AG10803 (cell line): ENCODE results near the gene RAB31.
A peak's percentile ranks its signal among the peaks of the same experiment; 100 is the strongest.

Source experiments
- DNase-seq: peaks from one replicate; pipeline ENCODE4 v3.0.0; 2010; ENCODE audit warnings: low read depth
- H3K4me3 ChIP-seq: 2 replicates; pipeline ENCODE4 v1.5.1; 2011; ENCODE audit warnings: mild to moderate bottlenecking, low read length, control low read depth
- TF ChIP-seq, protein P1 (sequence below): conservative IDR thresholded peaks from 2 replicates; pipeline ENCODE4 v1.5.1; 2011; ENCODE audit warnings: mild to moderate bottlenecking, low read length, control low read depth, inconsistent platforms

RAB31 gene

DNA sequence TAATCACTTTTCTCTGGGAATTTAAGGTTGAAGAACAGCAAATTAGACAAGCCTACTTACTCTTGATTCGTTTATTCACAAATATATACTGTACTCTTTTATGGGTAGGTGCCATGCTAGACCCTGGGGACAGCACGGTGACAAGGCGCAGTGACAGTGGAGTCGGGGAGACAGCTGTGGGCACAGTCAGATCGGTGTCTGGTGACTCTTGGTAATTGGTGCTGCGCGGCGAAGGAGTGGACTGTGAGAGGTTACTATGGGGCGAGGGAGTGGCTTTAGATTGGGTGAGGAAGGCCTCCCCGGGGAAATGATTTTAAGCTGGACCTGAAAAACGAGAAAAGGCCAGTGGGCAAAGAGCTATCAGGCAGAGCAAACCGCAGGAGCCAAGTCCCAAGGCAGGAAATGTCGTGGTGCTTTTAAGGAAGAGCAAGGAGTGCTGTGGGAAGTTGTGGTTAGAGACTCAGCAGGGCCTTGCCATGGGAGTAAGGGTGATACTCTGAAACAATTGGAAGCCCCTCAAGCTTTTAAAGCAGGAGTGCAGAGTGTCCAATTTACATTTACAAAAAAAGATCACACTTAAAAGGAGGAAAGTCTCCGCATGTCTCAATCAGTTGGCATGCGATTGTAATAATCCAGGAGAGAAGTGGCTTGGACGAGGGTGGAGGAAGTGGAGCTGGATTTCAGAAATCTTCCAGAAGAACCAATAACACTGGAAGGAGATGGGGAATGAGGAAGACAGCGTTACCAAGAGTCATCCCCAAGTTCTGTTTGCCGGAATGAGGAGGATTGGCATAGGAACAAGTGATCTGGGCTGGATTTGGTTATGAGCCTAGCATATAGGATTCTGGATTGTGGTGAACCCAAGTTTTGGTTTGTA is 141.5 kb downstream of the RAB31 start:
- DNase-seq: no peak
- TF ChIP-seq, protein P1, sequence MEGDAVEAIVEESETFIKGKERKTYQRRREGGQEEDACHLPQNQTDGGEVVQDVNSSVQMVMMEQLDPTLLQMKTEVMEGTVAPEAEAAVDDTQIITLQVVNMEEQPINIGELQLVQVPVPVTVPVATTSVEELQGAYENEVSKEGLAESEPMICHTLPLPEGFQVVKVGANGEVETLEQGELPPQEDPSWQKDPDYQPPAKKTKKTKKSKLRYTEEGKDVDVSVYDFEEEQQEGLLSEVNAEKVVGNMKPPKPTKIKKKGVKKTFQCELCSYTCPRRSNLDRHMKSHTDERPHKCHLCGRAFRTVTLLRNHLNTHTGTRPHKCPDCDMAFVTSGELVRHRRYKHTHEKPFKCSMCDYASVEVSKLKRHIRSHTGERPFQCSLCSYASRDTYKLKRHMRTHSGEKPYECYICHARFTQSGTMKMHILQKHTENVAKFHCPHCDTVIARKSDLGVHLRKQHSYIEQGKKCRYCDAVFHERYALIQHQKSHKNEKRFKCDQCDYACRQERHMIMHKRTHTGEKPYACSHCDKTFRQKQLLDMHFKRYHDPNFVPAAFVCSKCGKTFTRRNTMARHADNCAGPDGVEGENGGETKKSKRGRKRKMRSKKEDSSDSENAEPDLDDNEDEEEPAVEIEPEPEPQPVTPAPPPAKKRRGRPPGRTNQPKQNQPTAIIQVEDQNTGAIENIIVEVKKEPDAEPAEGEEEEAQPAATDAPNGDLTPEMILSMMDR: no peak
- no peak overlapping the region for H3K4me3 ChIP-seq

DNA sequence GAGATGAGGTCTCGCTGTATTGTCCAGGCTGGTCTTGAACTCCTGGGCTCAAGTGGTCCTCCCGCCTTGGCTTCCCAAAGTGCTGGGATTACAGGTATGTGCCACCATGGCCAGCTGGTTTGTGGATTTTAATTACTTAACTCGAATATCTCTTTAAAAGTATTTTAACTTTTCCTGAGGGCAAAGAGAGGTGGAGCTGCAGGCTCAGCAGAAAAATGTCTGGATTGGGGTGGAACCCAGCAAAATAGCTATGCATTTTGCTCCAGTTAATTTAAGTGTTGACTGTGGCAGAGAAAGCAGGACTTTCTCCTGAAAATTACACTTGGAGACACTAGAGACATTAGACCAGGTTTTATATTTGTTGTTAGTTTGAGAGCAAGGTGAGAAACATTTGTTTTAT is 142.2 kb downstream of the RAB31 start:
- TF ChIP-seq, protein P1: no peak
- DNase-seq: no peak
- no peak overlapping the region for H3K4me3 ChIP-seq

DNA sequence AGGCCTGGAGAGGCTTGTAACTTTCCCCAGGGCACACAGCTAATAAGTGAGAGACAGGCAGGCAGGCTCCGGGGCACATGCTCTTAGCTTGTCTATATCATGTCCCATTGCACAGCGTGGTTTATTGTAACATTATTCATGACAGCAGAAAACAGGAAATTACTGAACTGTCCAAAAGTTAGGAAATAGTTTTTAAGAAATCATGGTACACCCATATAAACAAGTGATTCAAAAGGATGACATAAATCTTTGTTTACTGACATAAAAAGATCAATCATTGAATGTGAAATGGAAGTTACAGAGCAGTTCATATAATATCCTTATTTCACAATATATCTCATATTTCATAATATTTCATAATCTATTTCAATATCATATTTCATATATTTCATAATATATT is 143.4 kb downstream of the RAB31 start:
- TF ChIP-seq, protein P1: no peak
- no peak overlapping the region for H3K4me3 ChIP-seq
- no peak for DNase-seq

DNA sequence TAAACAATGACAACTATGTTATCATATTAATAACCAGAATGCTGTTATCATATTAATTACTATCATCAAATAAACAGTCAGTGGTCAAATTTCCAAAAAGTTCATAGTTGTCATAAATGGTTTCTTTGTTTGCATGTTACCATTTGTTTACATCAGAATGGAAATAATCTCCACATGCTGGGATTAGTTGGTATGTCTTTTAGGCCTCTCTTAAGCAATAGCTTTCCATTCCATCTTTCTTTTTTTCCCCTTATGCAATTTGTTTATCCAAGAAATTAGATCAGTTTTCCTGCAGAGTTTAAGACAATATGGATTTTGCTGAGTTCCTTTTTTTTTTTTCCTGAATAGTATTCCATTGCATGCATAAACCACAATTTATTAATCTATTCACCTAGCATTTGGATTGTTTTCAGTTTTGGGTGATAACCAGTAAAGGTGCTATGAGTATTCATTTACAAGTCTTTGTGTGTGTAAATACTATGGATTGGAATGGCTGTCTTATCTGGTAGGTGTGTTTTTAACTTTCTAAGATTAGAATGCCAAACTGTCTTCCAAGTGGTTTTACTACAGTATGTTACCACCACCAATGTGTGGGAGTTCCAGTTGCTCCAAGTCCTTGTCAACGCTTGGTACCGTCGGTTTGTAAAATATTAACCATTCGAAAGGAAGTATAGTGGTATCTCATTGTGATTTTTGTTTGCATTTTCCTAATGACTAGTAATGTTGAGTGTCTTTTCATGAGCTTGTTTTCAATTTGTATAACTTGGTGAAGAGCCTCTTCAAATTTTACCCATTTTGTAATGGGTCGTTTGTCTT is 144.4 kb downstream of the RAB31 start:
- TF ChIP-seq, protein P1: no peak
- DNase-seq: peak; percentile 17
- H3K4me3 ChIP-seq: no peak overlapping the region

DNA sequence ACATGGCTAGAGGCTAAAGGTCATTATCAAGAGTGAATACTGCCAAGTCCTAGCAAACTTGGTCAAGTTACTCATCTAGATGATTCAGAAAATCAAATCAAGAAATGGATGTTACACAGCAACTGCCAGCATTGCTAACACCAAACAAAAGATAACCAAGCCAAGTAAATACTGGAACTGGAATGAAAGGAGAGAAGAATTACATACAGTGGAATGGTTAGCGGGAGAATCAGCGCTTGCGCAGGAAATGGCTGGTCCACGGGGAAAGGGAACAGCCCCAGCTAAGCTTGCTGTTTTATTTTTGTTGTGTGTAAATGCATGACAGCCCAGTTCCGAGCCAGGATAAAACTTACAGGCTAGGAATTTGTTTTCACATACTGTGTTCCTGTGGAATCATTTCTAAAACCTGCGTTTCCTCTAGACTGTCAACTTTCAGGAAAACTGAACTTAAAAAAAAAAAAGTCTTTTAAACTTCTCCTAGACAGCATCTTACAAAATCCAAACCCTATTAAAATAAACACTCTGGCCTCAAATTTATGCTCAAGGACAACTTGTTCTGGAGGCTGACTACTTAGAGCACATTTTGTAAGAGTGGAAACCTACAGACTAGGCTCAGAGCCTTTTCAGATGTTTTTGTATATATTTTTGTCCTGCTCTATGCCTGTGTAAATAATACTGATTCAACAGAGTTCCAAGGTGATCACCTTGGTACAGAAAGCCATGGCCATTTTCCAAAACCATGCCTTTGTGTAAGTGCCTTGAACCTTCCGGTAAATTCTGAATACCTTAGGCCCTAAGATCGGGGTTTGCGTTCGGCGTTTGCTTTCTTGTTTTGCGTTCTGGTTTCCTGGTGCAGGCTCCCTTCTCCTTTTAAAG is 146.9 kb downstream of the RAB31 start:
- TF ChIP-seq, protein P1: no peak

DNA sequence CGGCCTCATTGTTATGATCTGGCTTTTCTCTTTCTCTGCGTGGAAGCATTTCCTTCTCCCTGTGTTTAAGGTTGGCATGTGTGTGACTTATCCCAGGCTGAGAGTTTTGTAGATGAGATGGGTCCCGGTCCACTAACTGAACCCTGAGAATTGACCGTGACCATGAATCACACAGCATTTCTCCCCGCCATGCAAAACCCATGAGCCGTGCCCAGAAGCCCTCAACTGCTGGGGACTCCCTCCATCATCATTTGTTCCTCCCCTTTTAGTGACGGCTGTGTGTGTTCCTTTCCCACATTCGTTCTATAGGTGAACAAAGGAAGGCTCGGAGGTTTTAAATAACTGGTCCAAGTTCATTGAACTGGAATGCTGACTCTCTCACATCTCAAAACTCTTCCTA is 147.6 kb downstream of the RAB31 start:
- no peak for DNase-seq
- H3K4me3 ChIP-seq: no peak overlapping the region
- TF ChIP-seq, protein P1: no peak

More for the DNA sequence above, 146.9 kb downstream of the RAB31 start:
- H3K4me3 ChIP-seq: no peak overlapping the region
- no peak for DNase-seq
